ENCODE data around the gene TXN2. TPM values are rescaled to one million over a fixed set of nuclear protein-coding genes. Genes with fewer than 3 reads are reported as not detected.

TXN2 gene
- total and polyA plus RNA-seq, 3 experiments from 2014 or later = 122 to 127 (median 126) TPM

DNA sequence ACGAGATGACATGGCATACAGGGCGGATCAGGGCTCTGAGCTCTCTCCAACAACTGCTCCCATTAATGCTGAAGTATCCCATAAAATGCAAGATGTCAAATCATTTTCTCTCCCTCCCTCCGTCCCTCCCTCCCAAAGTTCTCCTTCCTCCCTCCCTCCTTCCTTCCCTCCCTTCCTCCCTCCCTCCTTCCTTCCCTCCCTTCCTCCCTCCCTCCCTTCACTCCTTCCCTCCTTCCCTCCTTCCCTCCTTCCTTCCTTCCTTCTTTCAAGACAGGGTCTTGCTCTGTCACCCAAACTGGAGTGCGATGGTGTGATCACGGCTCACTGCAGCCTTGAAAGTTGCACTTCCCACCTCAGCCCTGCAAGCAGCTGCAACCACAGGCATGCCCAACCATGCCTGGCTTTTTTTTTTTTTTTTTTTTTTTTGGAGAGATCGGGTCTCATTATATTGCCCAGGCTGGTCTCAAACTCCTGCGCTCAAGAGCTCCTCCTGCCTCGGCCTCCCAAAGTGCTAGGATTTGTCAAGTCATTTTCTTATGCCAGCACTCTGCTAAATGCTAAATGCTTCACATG, 38.2 kb downstream of the TXN2 start:
- H3K36me3 Mint-ChIP-seq = no peaks in the 10 kb centered on the region
- ChIA-PET POLR2A (interaction anchor here (1.3 kb wide), 1 partner anchor 8 kb away, joined by 3 read pairs; no protein-coding TSS in a partner anchor), CTCF (no interaction called here)
- H3K4me3 ChIP-seq (ENCODE audit: low read length) = no peak overlapping the region
- no peaks in the 10 kb centered on the region for H3K36me3 ChIP-seq (ENCODE audit: insufficient read depth, low read length)
- H3K27ac ChIP-seq (ENCODE audit: low read depth, low read length) = no peak overlapping the region
- peaks cover 18% of the 10 kb centered on the region for H3K4me1 ChIP-seq (ENCODE audit: insufficient read depth, low read length)
- H3K27me3 Mint-ChIP-seq = no peaks in the 10 kb centered on the region
- no peak overlapping the region for H3K27ac Mint-ChIP-seq
- peaks cover 14 to 31% (median 24%) of the 10 kb centered on the region in 3 donors for H3K4me1 Mint-ChIP-seq
- H3K9me3 Mint-ChIP-seq = no peaks in the 10 kb centered on the region
- H3K4me3 Mint-ChIP-seq = no peak overlapping the region
- H3K27me3 ChIP-seq (ENCODE audit: insufficient read depth, low read length, poor library complexity, severe bottlenecking) = no peaks in the 10 kb centered on the region
- DNase-seq = no peak
- H3K9me3 ChIP-seq (ENCODE audit: low read length) = no peaks in the 10 kb centered on the region

DNA sequence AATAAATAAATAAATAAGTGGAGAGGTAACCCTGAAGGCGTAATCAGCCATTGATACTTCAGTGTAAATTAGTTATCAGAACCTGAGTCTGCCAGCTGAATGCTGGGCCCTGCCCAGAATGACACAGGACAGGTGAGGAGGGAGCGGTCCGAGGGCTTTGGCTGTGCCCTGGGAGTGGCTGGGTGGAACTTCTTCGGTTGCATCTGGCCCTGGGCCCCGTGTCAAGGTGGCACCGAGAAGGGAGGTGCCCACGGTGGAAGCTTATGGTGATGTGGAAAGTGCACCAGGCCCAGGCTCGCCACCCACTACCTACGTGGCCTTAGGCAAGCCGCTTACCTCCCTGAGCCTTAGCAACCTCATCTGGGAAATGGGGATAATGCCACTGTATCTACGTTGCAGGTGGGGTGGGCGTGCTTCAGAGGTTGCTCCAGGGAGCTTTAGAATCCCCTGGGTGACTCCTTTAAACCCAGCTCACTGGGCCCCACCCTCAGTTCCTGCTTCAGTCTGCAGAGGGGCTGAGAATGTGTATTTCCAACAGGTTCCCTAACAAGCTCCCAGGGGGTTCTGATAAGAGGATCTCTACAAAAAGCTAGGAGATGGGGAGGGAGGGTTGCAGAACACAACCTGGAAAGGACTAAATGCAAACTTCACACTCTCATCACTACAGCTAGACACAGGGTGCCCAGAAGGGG, 38.8 kb downstream of the TXN2 start:
- Mint-ChIP-seq H3K36me3 (no peaks in the 10 kb centered on the region), H3K9me3 (no peaks in the 10 kb centered on the region), H3K27me3 (no peaks in the 10 kb centered on the region), H3K4me1 (peaks cover 11 to 27% (median 21%) of the 10 kb centered on the region in 3 donors), H3K4me3 (no peak overlapping the region), H3K27ac (no peak overlapping the region)
- no peak overlapping the region for H3K4me3 ChIP-seq (ENCODE audit: low read length)
- CTCF ChIA-PET = no interaction called here
- POLR2A ChIA-PET = interaction anchor here (1.3 kb wide), 1 partner anchor 9 kb away, joined by 3 read pairs; no protein-coding TSS in a partner anchor
- H3K36me3 ChIP-seq (ENCODE audit: insufficient read depth, low read length) = no peaks in the 10 kb centered on the region
- no peaks in the 10 kb centered on the region for H3K27me3 ChIP-seq (ENCODE audit: insufficient read depth, low read length, poor library complexity, severe bottlenecking)
- DNase-seq = no peak
- no peak overlapping the region for H3K27ac ChIP-seq (ENCODE audit: low read depth, low read length)
- peaks cover 21% of the 10 kb centered on the region for H3K4me1 ChIP-seq (ENCODE audit: insufficient read depth, low read length)
- H3K9me3 ChIP-seq (ENCODE audit: low read length) = no peaks in the 10 kb centered on the region

GRCh38 chr22:36440429-36441002, 40.9 kb downstream of the TXN2 start:
- Mint-ChIP-seq H3K4me3 (no peak overlapping the region), H3K36me3 (no peaks in the 10 kb centered on the region), H3K9me3 (no peaks in the 10 kb centered on the region), H3K27me3 (no peaks in the 10 kb centered on the region), H3K4me1 (peaks cover 16 to 31% (median 30%) of the 10 kb centered on the region in 3 donors), H3K27ac (peak overlapping the region in 2 of 8 donors; percentile 12 to 55)
- DNase-seq = no peak
- Histone ChIP-seq H3K4me3 (ENCODE audit: low read length) (no peak overlapping the region), H3K4me1 (ENCODE audit: insufficient read depth, low read length) (peaks cover 34% of the 10 kb centered on the region), H3K9me3 (ENCODE audit: low read length) (no peaks in the 10 kb centered on the region), H3K27me3 (ENCODE audit: insufficient read depth, low read length, poor library complexity, severe bottlenecking) (no peaks in the 10 kb centered on the region), H3K27ac (ENCODE audit: low read depth, low read length) (no peak overlapping the region), H3K36me3 (ENCODE audit: insufficient read depth, low read length) (no peaks in the 10 kb centered on the region)
- ChIA-PET POLR2A (interaction anchor here (0.6 kb wide), 1 partner anchor 11 kb away, joined by 5 read pairs; no protein-coding TSS in a partner anchor), CTCF (no interaction called here)

GRCh38 chr22:36439481-36440271, 41.8 kb downstream of the TXN2 start:
- no peak overlapping the region for H3K4me3 Mint-ChIP-seq
- H3K27me3 Mint-ChIP-seq = no peaks in the 10 kb centered on the region
- no peak for DNase-seq
- H3K36me3 ChIP-seq (ENCODE audit: insufficient read depth, low read length) = no peaks in the 10 kb centered on the region
- no peaks in the 10 kb centered on the region for H3K9me3 ChIP-seq (ENCODE audit: low read length)
- H3K27ac ChIP-seq (ENCODE audit: low read depth, low read length) = no peak overlapping the region
- no peaks in the 10 kb centered on the region for H3K27me3 ChIP-seq (ENCODE audit: insufficient read depth, low read length, poor library complexity, severe bottlenecking)
- H3K36me3 Mint-ChIP-seq = no peaks in the 10 kb centered on the region
- ChIA-PET POLR2A (no interaction called here), CTCF (no interaction called here)
- peak overlapping the region in 4 of 8 donors; percentile 8 to 85 (median 62) for H3K27ac Mint-ChIP-seq
- peaks cover 39% of the 10 kb centered on the region for H3K4me1 ChIP-seq (ENCODE audit: insufficient read depth, low read length)
- H3K4me1 Mint-ChIP-seq = peaks cover 20 to 37% (median 35%) of the 10 kb centered on the region in 3 donors
- no peak overlapping the region for H3K4me3 ChIP-seq (ENCODE audit: low read length)
- no peaks in the 10 kb centered on the region for H3K9me3 Mint-ChIP-seq

DNA sequence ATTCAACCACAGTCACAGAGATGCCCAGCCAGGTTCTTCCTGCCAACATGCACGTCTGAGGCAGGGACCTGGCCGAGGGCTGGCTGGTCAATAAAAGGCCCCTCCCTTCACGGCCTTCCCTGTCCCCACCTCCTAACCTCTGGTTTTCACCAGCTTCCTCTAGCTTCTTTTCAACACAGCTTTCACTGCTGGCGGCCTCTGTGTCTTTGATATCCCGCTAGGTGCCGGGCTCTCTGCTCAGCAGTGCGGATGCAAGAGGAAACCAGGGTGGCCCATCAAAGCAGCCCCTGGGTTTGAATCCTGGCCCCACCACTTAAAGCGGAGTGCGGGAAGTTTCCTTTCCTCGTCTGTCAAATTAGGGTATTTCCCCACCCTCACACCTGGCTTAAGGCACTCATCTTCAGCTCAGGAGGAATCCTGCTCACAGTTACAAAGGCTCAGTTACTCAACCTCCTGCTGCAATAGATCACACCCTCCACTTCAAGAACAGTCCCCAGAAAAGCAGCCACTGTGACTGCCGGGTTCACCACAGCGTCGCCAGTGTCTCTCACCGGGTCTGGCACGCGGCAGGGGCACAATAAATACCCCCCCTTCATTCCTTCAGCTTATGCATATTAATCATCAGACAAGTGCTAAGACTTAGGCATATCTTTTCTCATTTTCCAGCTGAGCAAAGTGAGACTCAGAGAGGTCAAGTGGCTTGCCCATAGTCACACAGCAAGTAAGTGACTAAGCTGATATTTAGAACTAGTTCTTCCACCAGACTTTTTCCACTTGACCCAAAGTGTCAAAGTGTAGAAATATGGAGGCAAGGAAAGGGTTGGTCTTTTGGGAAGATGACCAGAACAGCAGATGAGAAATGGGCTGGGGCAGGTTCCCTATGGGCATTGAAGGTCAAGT, 45.7 kb downstream of the TXN2 start:
- ChIA-PET POLR2A (interaction anchor here (1.0 to 1.2 kb wide), 3 partner anchors 16 to 104 kb away, joined by 4 to 5 read pairs (median 5); partner anchors contain the start of gene MYH9), CTCF (interaction anchor here (0.8 to 2.0 kb wide), 8 partner anchors 12 to 137 kb away, joined by 3 to 8 read pairs (median 4); no protein-coding TSS in a partner anchor)
- H3K27ac Mint-ChIP-seq = peak overlapping the region; percentile 73 to 96 (median 93)
- Histone ChIP-seq H3K9me3 (ENCODE audit: low read length) (no peaks in the 10 kb centered on the region), H3K36me3 (ENCODE audit: insufficient read depth, low read length) (no peaks in the 10 kb centered on the region), H3K27me3 (ENCODE audit: insufficient read depth, low read length, poor library complexity, severe bottlenecking) (no peaks in the 10 kb centered on the region), H3K27ac (ENCODE audit: low read depth, low read length) (no peak overlapping the region), H3K4me3 (ENCODE audit: low read length) (peak overlapping the region; percentile 6), H3K4me1 (ENCODE audit: insufficient read depth, low read length) (peaks cover 34% of the 10 kb centered on the region)
- no peaks in the 10 kb centered on the region for H3K36me3 Mint-ChIP-seq
- H3K9me3 Mint-ChIP-seq = no peaks in the 10 kb centered on the region
- peak; percentile 64 to 87 (median 78) for DNase-seq
- H3K4me3 Mint-ChIP-seq = peak overlapping the region; percentile 3 to 71 (median 54)
- H3K27me3 Mint-ChIP-seq = peaks cover 0 to 1% of the 10 kb centered on the region in 2 donors
- H3K4me1 Mint-ChIP-seq = peaks cover 20 to 38% (median 27%) of the 10 kb centered on the region in 3 donors

DNA sequence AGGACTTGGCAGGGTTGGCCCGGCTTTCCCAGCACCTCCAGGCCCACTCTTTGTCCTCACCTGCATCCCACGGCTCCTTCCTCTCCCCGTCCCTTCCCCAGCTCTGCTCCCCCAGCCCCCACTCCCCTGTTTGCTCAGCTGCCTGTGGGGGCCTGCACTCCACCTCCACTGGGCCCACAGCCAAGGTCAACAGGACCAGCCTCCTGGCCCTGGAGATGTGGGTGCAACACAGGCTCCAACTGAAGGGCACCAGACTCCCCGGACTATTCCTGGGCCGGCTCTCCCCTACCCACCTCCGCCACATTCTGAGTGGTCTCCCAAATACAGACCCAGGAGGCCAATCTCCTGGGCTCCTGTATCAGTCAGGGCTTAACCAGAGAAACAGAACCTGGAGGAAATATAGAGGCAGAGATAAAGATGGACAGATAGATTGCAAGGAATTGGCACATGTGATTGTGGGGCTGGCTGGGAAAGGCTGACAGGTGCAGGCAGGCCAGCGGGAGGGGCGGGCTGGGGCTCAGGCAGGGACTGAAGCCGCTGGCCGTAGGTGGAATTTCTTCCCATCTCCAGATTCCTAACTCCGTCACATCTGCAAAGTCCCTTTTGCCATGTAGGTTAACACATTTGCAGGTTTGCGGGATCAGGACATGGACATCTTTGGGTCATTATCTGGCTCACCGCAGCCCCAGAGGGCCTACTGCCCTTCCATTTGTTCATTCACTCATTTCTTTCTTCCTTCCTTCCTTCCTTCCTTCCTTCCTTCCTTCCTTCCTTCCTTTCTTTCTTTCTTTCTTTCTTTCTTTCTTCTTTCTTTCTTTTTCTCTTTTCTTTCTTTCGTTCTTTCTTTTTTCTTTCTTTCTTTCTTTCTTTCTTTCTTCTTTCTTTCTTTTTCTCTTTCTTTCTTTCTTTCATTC, 47.9 kb downstream of the TXN2 start:
- no peak overlapping the region for H3K4me3 ChIP-seq (ENCODE audit: low read length)
- peaks cover 16 to 28% (median 26%) of the 10 kb centered on the region in 3 donors for H3K4me1 Mint-ChIP-seq
- peaks cover 0 to 1% of the 10 kb centered on the region in 2 donors for H3K27me3 Mint-ChIP-seq
- no peak overlapping the region for H3K4me3 Mint-ChIP-seq
- ChIA-PET POLR2A (interaction anchor here (1.2 kb wide), 1 partner anchor 28 kb away, joined by 3 read pairs; no protein-coding TSS in a partner anchor), CTCF (interaction anchor here (0.9 kb wide), 1 partner anchor 18 kb away, joined by 3 read pairs; no protein-coding TSS in a partner anchor)
- no peaks in the 10 kb centered on the region for H3K36me3 ChIP-seq (ENCODE audit: insufficient read depth, low read length)
- no peaks in the 10 kb centered on the region for H3K27me3 ChIP-seq (ENCODE audit: insufficient read depth, low read length, poor library complexity, severe bottlenecking)
- H3K9me3 ChIP-seq (ENCODE audit: low read length) = no peaks in the 10 kb centered on the region
- H3K36me3 Mint-ChIP-seq = no peaks in the 10 kb centered on the region
- peaks cover 33% of the 10 kb centered on the region for H3K4me1 ChIP-seq (ENCODE audit: insufficient read depth, low read length)
- peak overlapping the region in 4 of 8 donors; percentile 5 to 67 (median 46) for H3K27ac Mint-ChIP-seq
- DNase-seq = no peak
- H3K9me3 Mint-ChIP-seq = no peaks in the 10 kb centered on the region
- no peak overlapping the region for H3K27ac ChIP-seq (ENCODE audit: low read depth, low read length)
